Loucy (cell line): Measurements from ENCODE around the gene PRDM5.

ENCODE experiments used
- EZH2phosphoT487 ChIP-seq: fragments of 200-600 bp; IDR thresholded peaks from 2 replicates; pipeline ENCODE4 v1.6.1; 2018; ENCODE audit warnings: antibody characterized with exemption, mild to moderate bottlenecking, moderate library complexity, borderline replicate concordance
- TF ChIP-seq, protein P1 (sequence below): fragments of 200-600 bp; sonication (generic); conservative IDR thresholded peaks from 2 replicates; pipeline ENCODE4 v1.5.1; 2014; ENCODE audit warnings: mild to moderate bottlenecking, antibody characterized with exemption, low read length

DNA sequence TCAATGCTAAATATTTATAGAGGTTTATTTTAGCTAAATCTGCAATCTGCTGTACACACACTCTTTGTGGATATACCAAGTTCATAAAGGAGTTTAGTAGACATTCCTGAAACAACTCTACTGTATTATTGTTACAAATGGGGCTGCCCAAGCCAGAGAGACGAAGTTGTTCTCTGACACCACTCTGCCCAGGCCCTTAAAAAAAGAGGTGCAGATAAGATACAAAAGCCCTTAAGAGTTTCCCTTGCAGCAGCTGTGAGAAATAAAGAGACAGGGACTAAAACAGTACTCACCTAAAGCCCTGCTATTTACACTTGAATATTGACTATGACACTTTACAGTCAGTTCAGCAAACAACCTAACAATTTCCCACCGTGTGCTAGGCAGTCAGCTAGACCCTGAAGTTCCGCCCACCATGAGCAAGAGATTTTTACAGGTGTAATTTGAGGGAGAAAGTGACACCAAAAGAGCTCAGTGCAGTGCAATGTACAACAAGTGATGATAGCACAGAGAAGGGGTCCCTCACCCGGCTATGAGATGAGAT lies 191.7 kb downstream of the PRDM5 start:
- TF ChIP-seq, protein P1, sequence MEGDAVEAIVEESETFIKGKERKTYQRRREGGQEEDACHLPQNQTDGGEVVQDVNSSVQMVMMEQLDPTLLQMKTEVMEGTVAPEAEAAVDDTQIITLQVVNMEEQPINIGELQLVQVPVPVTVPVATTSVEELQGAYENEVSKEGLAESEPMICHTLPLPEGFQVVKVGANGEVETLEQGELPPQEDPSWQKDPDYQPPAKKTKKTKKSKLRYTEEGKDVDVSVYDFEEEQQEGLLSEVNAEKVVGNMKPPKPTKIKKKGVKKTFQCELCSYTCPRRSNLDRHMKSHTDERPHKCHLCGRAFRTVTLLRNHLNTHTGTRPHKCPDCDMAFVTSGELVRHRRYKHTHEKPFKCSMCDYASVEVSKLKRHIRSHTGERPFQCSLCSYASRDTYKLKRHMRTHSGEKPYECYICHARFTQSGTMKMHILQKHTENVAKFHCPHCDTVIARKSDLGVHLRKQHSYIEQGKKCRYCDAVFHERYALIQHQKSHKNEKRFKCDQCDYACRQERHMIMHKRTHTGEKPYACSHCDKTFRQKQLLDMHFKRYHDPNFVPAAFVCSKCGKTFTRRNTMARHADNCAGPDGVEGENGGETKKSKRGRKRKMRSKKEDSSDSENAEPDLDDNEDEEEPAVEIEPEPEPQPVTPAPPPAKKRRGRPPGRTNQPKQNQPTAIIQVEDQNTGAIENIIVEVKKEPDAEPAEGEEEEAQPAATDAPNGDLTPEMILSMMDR: no peak
- TF ChIP-seq EZH2phosphoT487: no peak
